GM18861 (cell line): ENCODE measurements around the gene AHDC1.
"Not testable (repeated sequence)": the region's sequence is repeated elsewhere in the genome, so short reads cannot be mapped to it uniquely, and the experiment has no call there.

Experiments
- ATAC-seq: cut with Tn5 transposase; IDR thresholded peaks from one replicate; pipeline ENCODE4 v1.9.1; 2021; ENCODE audit not compliant: unreplicated experiment

Gene AHDC1

DNA sequence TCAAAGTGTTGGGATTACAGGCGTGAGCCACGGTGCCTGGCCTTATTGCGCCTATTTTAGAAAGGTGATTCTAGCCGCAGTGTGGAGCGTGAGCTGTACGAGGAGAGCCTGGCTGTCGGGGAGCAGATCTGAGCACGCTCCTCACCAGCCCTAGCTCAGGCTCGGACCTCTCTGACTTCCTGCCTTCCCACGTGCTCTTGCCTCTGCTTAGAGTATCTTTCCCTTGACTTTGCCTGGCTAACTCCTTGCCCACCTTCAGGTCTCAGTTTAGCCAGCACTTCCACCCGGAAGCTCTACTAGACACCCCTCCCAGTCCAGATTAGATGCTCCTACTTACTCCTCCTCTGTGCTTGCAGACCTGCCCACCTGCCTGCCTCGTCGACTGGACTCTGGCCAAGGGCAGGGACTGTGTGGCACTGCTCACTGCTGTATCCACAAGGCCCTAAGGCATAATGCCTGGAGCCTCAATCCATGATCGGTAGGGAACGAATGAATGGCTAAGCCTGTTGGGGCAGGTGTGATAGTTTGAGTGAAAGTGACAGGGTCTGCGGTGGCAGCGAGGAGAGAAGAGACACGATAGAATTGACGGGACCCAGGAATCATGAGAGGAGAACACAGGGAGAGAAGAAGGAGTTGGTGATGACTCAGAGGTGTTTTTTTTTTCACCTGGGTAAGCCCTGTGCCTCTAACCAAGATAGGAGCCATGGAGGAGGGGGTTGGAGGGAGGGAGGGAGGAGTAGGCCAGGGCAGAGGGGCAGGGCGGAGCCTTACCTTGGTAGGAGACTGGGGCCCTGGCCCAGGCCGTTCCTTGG, 85.8 kb downstream of the AHDC1 start:
- ATAC-seq, result no peak

DNA sequence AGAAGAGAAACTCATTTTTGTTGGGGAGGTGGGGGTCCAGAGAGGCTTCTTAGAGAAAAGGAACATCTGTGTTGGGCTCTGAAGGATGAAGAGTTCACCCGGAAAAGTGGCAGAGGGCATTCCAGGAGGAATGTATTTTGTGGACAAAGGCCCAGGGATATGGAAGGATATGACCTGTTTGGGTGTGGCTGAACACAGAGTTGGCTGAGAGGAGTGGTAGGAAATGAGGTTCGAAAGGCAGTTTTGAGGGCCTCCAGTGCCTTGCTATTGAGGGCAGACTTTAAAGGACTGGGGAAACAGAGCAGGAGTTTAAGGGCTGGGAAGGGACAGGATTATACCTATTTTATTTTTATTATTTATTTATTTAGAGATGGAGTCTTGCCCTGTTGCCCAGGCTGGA, 86.6 kb downstream of the AHDC1 start:
- no peak for ATAC-seq

DNA sequence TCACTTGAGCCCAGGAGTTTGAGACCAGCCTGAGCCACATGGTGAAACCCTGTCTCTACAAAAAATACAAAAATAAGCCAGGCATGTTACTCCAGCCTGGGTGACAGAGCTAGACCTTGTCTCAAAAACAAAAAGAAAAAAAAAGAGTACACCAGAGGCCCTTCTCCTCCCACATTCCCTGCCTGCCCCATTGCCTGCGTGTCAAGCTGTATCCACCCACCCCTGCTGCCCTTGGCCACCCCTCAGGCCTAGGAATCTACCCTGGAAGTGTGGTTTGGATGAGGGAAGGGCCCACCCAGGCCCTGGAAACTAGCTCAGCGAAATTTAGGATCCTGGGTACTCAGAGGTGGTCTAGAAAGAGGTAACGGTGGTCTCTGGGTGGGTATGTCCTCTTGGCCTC, 88.3 kb downstream of the AHDC1 start:
- no peak for ATAC-seq

DNA sequence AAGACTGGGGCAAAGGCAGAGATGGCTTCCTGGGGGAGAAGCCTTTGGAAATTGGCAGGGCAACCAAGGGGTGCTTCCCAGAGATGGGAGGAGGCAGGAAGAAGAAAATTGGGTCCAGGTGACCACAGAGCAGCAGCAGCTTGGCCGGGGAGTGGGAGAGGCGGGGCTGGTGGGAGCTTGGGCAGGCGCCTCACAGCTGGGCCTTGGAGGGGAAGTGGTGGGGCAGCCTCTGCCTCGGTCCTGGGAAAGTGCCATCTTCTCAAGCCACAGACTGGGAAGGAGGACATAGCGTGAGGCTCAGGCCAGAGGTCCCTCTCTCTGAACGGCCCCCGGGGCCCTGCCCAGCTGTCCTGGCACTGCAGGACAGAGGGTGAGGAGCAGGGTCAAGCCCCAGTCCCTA, 90.0 kb downstream of the AHDC1 start:
- ATAC-seq, result no peak

DNA sequence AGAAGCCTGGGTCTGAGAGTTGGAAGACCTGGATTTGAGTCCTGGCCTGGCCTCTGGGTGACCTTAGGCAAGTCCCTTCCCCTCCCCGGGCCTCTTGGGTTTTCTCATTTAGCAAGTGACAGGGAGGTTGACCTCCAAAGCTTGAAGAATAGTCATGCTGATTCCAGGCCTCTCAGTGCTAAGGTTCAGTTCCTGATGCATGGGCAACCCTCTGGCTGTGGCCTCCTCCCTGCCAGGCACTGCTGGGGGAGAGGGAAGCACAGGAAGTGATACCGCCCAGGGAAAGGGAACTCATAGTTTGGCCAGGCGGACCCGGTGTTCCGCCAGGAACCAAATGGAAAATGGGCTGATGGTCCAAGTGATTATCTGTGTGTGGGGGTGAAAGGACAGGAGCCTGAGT, 90.4 kb downstream of the AHDC1 start:
- ATAC-seq, result no peak

DNA sequence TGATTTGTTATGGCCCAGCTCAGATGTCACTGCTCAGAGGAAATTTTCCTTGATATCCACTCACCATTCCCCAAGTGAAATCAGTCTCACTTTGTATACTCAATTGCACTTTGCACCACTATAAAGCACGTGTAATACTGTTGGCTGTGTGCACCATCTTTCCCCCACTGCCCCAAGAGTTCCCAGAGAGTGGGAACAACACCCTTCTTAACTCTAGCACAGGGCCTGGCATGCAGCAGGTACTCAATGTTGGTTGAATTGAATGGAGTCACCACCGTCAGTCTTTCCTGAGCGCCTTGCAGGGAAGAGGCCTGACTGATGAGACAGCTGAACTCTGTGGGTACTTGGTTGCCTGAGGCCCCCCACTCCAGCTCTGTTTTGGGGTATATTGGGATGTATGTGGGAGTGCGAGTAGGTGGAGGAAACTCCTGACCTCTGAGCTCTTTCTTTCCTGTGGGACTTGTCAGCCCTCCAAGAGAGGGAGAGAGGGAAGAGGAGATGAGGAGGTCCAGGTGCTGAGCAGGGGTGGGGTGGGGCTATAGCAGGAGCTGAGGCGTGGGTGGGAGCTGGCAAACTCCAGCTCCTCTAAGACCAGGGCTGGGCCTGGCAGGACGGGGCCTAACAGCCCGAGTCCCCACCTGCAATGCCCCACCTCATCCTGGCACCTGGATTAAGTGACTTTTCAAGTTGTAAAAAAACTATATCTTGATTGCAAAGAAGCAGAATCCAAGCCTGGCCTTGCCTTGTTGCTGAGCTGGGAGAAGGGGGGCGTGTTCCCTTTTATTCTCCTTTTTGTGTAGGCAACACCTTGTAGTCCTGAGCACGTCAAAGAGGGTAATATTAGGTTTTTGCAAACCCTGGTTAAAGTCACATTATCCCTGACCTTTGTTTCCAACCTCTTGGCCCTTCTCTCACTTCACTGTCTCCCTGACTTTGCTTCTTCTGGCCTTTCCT, 94.5 kb downstream of the AHDC1 start:
- ATAC-seq, result no peak

DNA sequence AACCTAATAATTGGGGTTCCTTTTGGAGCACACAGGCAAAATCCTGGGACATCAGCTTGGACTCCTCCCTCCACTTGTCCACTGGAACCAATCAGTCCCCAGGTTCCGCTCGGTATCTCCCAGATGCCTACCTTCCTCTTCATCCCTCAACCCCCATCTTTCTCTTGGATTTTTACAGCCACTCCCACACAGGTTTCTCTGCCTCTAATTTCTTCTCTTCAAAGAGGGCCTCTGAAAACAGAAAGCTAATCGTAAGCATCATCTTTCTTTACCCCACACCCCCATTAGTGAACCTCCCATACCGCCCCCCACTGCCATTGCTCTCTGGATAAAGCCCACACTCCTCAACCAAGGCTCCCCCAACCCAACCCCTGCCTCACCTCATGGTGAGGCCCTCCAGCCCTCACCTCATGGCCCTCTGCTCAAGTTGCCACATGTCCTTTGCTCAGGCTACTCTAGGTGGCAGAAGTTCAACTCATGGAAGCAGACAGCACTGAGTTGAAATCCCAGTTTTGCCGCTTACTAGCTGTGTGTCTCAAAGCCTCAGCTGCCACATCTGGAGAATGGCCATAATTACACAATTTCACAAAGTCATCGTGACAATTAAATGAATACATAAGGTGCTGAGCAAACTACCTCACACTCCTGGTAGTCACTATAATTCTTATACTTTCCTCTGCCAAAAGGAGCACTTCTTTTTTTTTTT, 95.8 kb downstream of the AHDC1 start:
- ATAC-seq, result no peak

DNA sequence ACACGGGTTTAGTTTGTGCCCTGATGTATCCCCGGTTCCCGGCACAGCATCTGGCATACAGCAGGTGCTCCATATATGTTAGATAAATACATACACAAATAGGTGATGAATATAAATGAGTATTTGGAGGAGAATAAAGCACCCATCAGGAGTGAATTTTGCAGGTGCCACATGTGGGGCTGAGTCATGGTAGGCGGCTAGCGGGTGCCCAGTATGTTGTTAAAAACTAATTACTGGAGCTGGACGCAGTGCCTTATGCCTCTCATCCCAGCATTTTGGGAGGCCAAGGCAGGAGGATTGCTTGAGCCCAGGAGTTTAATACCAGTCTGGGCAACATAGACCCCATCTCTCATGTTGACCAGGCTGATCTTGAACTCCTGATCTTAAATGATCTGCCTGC, 97.2 kb downstream of the AHDC1 start:
- no peak for ATAC-seq

DNA sequence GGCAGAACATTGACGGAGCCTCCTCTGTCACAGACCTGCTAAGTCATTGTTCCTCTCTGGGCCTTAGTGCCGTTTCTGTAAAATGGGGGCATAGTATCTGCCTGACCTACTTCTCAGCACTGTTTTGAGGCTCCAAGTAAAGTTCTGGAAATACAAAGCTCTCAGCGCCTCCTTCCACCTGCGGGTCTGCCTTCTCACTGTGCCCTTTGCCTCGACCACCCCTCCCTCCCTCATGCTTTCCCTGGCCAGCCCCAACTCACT, 98.6 kb downstream of the AHDC1 start:
- ATAC-seq, result no peak

DNA sequence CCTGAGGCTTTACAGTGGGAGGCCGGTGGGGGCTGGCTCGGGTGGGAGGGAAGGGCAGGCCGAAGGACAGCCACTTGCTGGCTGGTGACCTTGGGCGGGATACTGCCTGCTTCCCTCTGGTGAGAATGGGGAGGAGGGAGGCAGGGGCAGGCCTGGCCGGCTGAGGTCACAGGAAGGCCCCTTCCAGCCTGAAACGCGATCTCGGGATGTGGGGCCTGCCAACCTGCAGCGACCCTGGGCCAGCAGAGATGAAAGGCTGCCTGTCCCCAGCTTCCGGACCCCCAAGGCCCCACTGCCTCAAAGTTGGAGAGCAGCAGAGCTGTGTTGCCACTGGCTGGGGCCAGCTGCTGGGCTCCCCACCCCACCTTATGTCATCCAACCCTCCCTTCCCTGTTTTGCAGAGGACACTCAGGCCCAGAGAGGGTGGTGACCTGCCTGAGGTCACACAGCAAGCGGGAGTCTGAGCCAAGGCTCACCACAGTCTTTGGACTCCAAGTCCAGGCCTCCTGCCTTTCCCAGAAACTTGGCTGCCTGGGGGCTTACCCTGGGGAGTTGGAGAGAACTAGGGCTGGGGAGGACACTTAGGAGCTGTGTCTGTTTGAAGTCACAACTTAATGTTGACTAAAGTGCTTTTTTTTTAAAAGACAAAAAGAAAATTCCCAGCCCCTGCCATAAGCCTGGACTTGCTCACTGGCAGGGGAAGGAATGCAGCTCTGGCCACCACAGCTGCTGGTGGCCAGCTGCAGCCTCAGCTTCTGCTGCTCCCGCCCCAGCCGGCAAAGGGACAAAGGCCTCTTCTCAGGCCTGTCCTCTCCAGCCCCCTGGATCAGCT, 99.1 kb downstream of the AHDC1 start:
- no peak for ATAC-seq

DNA sequence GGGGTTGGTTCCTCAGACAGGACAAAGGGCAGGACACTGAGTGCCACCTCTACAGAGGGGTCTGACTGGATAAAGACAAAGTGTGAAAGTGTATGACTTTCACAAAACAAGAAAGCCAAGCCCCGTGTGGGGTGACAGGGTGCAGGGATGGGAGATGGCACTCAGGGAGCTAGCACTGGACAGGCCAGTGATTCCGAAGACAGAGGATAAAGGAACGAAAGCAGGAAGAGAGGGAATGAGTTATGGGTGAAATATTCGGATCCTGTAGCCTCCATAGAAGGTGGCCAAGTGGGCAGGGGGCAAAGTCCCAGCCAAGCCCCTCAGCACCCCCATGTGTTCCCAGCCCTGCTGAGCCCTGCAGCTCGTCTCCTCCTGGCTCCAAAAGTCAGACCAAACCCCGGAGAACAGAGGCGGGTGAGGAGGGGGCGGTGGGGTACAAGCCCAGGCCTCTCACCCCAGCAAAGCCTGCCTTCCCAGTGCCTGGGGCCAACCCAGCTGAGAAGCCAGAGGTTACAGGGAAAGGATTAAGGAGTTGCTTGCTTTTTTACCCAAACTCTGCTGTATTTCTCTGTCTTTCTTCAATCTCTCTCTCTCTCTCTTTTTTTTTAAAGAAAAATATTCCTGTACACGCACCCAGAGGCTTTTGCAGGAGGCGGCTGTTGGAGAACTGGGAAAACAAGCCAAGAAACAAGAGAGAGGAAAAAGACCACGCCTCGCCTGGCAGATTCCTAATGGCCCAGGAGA, 99.9 kb downstream of the AHDC1 start:
- ATAC-seq, result no peak

DNA sequence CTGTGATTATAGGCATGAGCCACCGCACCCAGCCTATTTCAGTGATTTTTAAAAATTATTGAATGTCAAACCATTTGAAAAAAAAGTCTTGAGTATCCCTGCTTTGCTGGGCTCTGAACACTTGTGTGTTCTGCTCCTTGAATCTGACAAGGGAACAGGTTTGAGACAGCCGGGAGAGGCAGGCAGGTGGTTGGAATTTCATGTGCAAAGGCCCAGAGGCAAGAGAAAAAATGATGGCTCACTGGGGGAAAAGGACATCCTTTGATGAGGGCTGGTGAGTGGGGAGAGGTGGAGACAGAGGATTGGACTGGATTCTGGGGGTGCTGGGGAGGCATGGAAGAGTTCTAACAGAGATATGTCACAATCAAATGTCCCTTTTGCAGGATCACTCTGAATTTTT, 100.9 kb downstream of the AHDC1 start:
- no peak for ATAC-seq

DNA sequence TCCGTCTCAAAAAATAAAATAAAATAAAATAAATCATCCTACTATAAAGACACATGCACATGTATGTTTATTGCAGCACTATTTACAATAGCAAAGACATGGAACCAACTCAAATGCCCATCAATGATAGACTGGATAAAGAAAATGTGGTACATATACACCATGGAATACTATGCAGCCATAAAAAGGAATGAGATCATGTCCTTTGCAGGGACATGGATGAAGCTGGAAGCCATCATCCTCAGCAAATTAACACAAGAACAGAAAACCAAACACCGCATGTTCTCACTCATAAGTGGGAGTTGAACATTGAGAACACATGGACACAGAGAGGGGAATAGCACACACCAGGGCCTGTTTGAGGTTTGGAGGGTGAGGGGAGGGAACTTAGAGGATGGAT, 102.8 kb downstream of the AHDC1 start:
- ATAC-seq, result not testable (repeated sequence)

DNA sequence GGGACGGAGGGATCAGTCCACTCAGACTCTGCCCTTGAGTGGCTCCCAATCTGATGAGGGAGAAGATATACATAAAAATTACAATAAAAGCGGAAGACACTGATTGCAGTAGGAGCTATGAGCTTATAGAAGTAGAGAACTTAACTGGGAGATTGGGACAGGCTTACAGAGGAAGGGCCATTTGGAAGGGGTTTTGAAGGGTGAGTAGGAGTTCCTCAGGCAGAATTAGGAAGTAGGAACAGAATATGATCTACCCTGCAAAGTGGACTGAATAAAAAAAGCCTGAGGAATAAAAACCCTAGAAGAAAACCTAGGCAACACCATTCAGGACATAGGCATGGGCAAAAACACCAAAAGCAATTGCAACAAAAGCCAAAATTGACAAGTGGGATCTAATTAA, 104.8 kb downstream of the AHDC1 start:
- no peak for ATAC-seq

DNA sequence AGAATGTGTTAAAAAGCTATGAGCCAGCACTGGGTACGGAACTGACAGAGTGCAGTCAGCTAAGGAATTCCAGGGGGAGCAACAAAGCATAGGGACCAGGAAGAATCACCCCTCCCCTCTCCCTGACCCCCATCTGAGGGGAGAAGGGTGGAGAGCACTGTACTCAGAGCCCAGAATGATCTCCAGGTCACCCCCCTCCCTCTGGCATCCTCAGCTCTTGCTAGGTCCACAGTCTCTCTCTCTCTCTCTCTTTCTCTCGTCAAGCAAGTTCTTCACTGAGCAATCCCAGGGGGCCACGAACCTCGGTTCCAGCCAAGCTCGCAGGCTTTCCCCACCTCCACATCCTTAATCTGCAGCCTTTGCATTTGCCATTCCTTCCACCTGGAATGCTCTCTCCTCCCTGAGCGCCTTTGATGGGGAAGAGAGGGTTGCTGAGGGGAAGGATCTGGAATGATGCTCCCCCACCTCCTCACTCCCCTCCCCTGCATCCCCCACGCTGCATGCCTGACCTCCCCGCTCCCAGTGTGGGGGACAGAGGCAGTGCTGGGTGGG, 107.3 kb downstream of the AHDC1 start:
- no peak for ATAC-seq

DNA sequence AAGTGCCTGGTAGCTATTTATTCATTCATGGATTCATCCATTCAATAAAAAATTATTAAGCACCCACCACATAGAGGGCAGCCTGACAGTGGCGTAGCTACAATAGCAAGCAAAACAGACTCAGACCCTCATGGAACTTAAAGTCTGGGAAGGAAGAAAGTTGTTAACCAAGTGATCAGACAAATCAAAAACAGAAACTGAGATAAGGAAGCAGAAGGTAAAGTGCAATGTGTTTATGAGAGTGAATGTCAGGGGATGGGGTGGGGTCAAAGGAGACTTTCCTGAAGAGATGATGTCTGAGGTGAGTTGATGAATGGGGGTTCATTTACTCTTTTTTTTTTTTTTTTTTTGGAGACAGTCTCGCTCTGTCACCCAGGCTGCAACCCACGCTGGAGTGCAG, 111.1 kb downstream of the AHDC1 start:
- ATAC-seq, result no peak

DNA sequence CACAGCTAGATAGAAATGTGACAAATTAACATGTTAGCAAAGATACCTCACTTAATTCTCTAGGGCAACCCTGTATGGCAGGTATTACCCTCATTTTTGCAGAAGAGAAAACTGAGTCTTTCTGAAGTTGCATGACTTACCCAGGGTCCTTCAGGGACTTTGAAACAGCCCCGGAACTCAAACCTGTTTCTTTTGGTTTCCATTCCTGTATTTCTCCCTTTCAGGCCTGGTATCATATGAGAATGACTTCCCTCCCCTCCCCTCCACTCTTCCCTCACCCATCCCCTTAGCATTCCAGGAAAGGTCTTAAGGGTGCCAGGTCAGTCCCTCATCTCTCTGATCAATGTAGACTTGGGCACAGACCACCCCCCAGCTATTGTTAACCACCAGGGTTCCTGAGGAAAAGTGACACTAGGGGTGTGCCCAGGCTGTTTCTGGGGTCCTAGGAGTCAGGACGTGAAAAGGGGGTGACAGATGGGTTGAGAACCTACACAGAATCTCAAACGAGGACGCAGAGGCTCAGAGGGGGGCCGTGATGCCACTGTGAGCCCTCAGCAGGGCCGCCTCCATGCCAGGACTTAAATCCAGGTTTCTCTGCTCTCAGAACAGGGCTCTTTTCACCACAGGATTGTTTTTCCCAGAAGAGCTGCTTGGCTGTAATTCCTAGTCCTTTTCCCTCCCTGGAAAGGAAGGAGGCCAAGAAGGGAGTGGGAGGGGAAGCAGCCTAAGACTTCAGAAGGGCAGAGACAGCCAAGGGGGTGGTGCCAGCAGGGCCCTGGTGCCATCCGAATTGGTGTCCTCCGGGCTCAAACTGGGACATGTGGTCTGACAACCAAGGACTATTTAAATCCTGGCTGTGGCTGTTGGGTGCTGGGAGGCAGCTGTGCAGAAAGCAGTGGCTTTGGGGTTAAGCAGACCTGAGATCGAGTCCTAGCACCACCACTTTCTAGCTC, 111.9 kb downstream of the AHDC1 start:
- ATAC-seq, result no peak

DNA sequence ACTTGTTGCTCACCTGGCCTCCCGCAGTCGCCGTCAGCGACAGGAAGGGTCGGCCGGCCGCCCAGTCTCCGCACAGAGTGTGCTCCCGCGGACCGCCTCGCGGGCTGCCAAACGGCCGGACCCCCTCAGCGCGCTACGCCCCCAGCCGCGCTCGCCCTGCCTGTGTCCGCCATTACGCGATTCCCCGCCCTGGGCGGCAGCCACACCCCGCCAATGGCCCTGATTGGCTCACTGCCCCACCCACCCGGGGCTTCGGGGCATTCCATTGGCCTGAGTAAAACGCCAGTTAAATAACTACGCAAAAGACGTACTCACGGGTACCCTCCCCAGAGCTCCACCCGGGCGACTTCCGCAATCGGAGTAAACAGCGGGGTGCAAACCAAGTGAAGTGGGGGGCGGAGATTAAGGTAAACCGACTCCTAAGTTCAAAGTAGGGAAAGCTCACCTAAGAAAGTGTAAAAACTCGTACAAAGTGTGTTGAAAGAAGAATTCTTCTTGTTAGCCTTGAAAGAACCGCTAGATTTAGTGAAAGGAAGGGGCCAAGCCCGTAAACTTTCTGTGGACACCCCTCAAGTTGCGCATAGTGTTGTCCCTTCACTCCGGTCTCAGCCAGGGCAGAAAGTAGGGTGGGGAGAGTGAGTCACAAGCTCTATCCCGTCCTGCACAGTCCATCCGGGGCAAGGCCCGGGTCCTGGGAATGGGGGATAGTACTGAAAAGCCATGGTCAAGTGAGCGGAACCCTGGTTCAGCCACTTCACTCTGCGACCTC, 113.8 kb downstream of the AHDC1 start, which contains the start of gene WASF2:
Gene WASF2 (minus strand): TSS at position 195 of the 769 bp plus-strand sequence. CDS start 61,277 bp downstream, outside the sequence.
- ATAC-seq, result peak; percentile 79
